ENCODE results near the gene CPA5.

CPA5 gene

GRCh38 chr7:130302649-130303048 lies 42.0 kb upstream of the CPA5 start:
- no peak overlapping the region for H2AFZ ChIP-seq (ENCODE audit: low read depth, low read length)
- no peak overlapping the region for H3K9ac ChIP-seq (ENCODE audit: low read depth, low read length)
- H3K4me3 ChIP-seq (ENCODE audit: low read depth in 1 of 2, low read length in 2 of 2), result no peak overlapping the region
- no peaks in the 10 kb centered on the region for H3K9me3 ChIP-seq (ENCODE audit: insufficient read depth, low read length, severe bottlenecking)
- H4K20me1 ChIP-seq (ENCODE audit: insufficient read depth, low read length), result no peaks in the 10 kb centered on the region
- H3K79me2 ChIP-seq (ENCODE audit: insufficient read depth, low read length), result no peaks in the 10 kb centered on the region
- no peak overlapping the region for H3K27ac ChIP-seq (ENCODE audit: low read length)
- no peaks in the 10 kb centered on the region for H3K36me3 ChIP-seq (ENCODE audit: insufficient read depth, low read length)
- H3K27me3 ChIP-seq (ENCODE audit: insufficient read depth, low read length, poor library complexity), result peaks cover 15% of the 10 kb centered on the region
- TF ChIP-seq CTCF (IDR thresholded peaks at IDR 0.05; ENCODE audit: borderline replicate concordance, extremely low read depth, low read length, poor library complexity, severe bottlenecking) (no peak), EZH2 (IDR thresholded peaks at IDR 0.05; ENCODE audit: borderline replicate concordance, low read depth, low read length, severe bottlenecking) (no peak)
- ATAC-seq (ENCODE audit: insufficient read depth, low read depth) (no peak), DNase-seq (no peak)
- H3K4me2 ChIP-seq (ENCODE audit: insufficient read depth, low read length), result no peak overlapping the region
- no peaks in the 10 kb centered on the region for H3K4me1 ChIP-seq (ENCODE audit: insufficient read depth, low read length)

GRCh38 chr7:130303127-130303526 lies 41.5 kb upstream of the CPA5 start:
- no peak for TF ChIP-seq CTCF (IDR thresholded peaks at IDR 0.05; ENCODE audit: borderline replicate concordance, extremely low read depth, low read length, poor library complexity, severe bottlenecking)
- no peak for TF ChIP-seq EZH2 (IDR thresholded peaks at IDR 0.05; ENCODE audit: borderline replicate concordance, low read depth, low read length, severe bottlenecking)
- Histone ChIP-seq H3K4me1 (ENCODE audit: insufficient read depth, low read length) (no peaks in the 10 kb centered on the region), H3K4me3 (ENCODE audit: low read depth in 1 of 2, low read length in 2 of 2) (no peak overlapping the region), H4K20me1 (ENCODE audit: insufficient read depth, low read length) (no peaks in the 10 kb centered on the region), H3K9me3 (ENCODE audit: insufficient read depth, low read length, severe bottlenecking) (no peaks in the 10 kb centered on the region), H2AFZ (ENCODE audit: low read depth, low read length) (no peak overlapping the region), H3K36me3 (ENCODE audit: insufficient read depth, low read length) (no peaks in the 10 kb centered on the region), H3K79me2 (ENCODE audit: insufficient read depth, low read length) (no peaks in the 10 kb centered on the region), H3K27ac (ENCODE audit: low read length) (no peak overlapping the region), H3K27me3 (ENCODE audit: insufficient read depth, low read length, poor library complexity) (peaks cover 15% of the 10 kb centered on the region), H3K9ac (ENCODE audit: low read depth, low read length) (no peak overlapping the region), H3K4me2 (ENCODE audit: insufficient read depth, low read length) (no peak overlapping the region)
- no peak for DNase-seq
- no peak for ATAC-seq (ENCODE audit: insufficient read depth, low read depth)

GRCh38 chr7:130303551-130303950 lies 41.1 kb upstream of the CPA5 start:
- Histone ChIP-seq H3K4me2 (ENCODE audit: insufficient read depth, low read length) (no peak overlapping the region), H3K27me3 (ENCODE audit: insufficient read depth, low read length, poor library complexity) (peaks cover 15% of the 10 kb centered on the region), H2AFZ (ENCODE audit: low read depth, low read length) (no peak overlapping the region), H3K9ac (ENCODE audit: low read depth, low read length) (no peak overlapping the region), H3K4me3 (ENCODE audit: low read depth in 1 of 2, low read length in 2 of 2) (no peak overlapping the region), H4K20me1 (ENCODE audit: insufficient read depth, low read length) (no peaks in the 10 kb centered on the region), H3K79me2 (ENCODE audit: insufficient read depth, low read length) (no peaks in the 10 kb centered on the region), H3K9me3 (ENCODE audit: insufficient read depth, low read length, severe bottlenecking) (no peaks in the 10 kb centered on the region), H3K27ac (ENCODE audit: low read length) (no peak overlapping the region), H3K4me1 (ENCODE audit: insufficient read depth, low read length) (no peaks in the 10 kb centered on the region), H3K36me3 (ENCODE audit: insufficient read depth, low read length) (no peaks in the 10 kb centered on the region)
- peak; percentile 45; the same call in 1 of the 3 replicates for ATAC-seq (ENCODE audit: insufficient read depth, low read depth)
- TF ChIP-seq EZH2 (IDR thresholded peaks at IDR 0.05; ENCODE audit: borderline replicate concordance, low read depth, low read length, severe bottlenecking) (no peak), CTCF (IDR thresholded peaks at IDR 0.05; ENCODE audit: borderline replicate concordance, extremely low read depth, low read length, poor library complexity, severe bottlenecking) (no peak)
- peak; percentile 11 for DNase-seq

GRCh38 chr7:130303982-130304381 lies 40.6 kb upstream of the CPA5 start:
- Histone ChIP-seq H2AFZ (ENCODE audit: low read depth, low read length) (no peak overlapping the region), H3K4me3 (ENCODE audit: low read depth in 1 of 2, low read length in 2 of 2) (no peak overlapping the region), H3K79me2 (ENCODE audit: insufficient read depth, low read length) (no peaks in the 10 kb centered on the region), H3K9me3 (ENCODE audit: insufficient read depth, low read length, severe bottlenecking) (no peaks in the 10 kb centered on the region), H3K36me3 (ENCODE audit: insufficient read depth, low read length) (no peaks in the 10 kb centered on the region), H3K9ac (ENCODE audit: low read depth, low read length) (no peak overlapping the region), H3K27ac (ENCODE audit: low read length) (no peak overlapping the region), H3K4me1 (ENCODE audit: insufficient read depth, low read length) (no peaks in the 10 kb centered on the region), H4K20me1 (ENCODE audit: insufficient read depth, low read length) (no peaks in the 10 kb centered on the region), H3K27me3 (ENCODE audit: insufficient read depth, low read length, poor library complexity) (peaks cover 13% of the 10 kb centered on the region), H3K4me2 (ENCODE audit: insufficient read depth, low read length) (no peak overlapping the region)
- no peak for TF ChIP-seq CTCF (IDR thresholded peaks at IDR 0.05; ENCODE audit: borderline replicate concordance, extremely low read depth, low read length, poor library complexity, severe bottlenecking)
- TF ChIP-seq EZH2 (IDR thresholded peaks at IDR 0.05; ENCODE audit: borderline replicate concordance, low read depth, low read length, severe bottlenecking), result no peak
- no peak for DNase-seq
- no peak for ATAC-seq (ENCODE audit: insufficient read depth, low read depth)
